MCF 10A (cell line): ENCODE data around the gene DRC1. TPM values are rescaled to one million over a fixed set of nuclear protein-coding genes. Genes with fewer than 3 reads are reported as not detected.
A peak's percentile ranks its signal among the peaks of the same experiment; 100 is the strongest.

Source experiments
- BruUV-seq: library from RNA; stranded (reverse); fragments of 400-500 nt; replicated peaks from 2 replicates; lab custom pipeline; 2021; lab: Mats Ljungman, UMichigan
- CTCF ChIA-PET: fragments of 300-600 bp; sonication (Branson Sonifier 250); formaldehyde crosslinking; extraction: SDS; loops from one replicate; lab custom pipeline; 2021; ENCODE audit warnings: antibody characterized with exemption, inconsistent platforms; lab: Yijun Ruan, JAX
- POLR2A ChIA-PET: fragments of 300-600, 350-650 bp; sonication (Branson Sonifier 250); formaldehyde crosslinking; extraction: SDS; loops from one replicate; lab custom pipeline; 2020; ENCODE audit warnings: antibody characterized with exemption, inconsistent platforms; lab: Yijun Ruan, JAX
- DNase-seq: peaks from one replicate; pipeline ENCODE4 v3.0.0-alpha.2; 2018; ENCODE audit not compliant: unreplicated experiment
- H3K27ac Mint-ChIP-seq: one replicate; pipeline ENCODE4 v1.8.0; 2022; ENCODE audit warnings: mild to moderate bottlenecking, low read depth, mixed read lengths; ENCODE audit not compliant: unreplicated experiment
- H3K27me3 Mint-ChIP-seq: one replicate; pipeline ENCODE4 v1.8.0; 2022; ENCODE audit warnings: mixed read lengths; ENCODE audit not compliant: insufficient read depth, unreplicated experiment
- H3K36me3 Mint-ChIP-seq: one replicate; pipeline ENCODE4 v1.8.0; 2022; ENCODE audit warnings: mild to moderate bottlenecking, moderate library complexity, mixed read lengths; ENCODE audit not compliant: insufficient read depth, unreplicated experiment
- H3K4me1 Mint-ChIP-seq: one replicate; pipeline ENCODE4 v1.8.0; 2022; ENCODE audit warnings: mixed read lengths; ENCODE audit not compliant: insufficient read depth, unreplicated experiment
- H3K4me3 Mint-ChIP-seq: one replicate; pipeline ENCODE4 v1.8.0; 2022; ENCODE audit warnings: mild to moderate bottlenecking, moderate library complexity, mixed read lengths; ENCODE audit not compliant: unreplicated experiment
- H3K9me3 Mint-ChIP-seq: one replicate; pipeline ENCODE4 v1.8.0; 2022; ENCODE audit warnings: mixed read lengths; ENCODE audit not compliant: unreplicated experiment
- intact Hi-C: fragments of 100-400 bp; cut with micrococcal nuclease; formaldehyde crosslinking; loops from 2 replicates; pipeline ENCODE4 v1.14.1; 2022
- total RNA-seq: library from RNA; stranded (reverse); gene quantifications from 2 replicates; pipeline ENCODE4 v1.2.3, GENCODE V29; 2022
- TF ChIP-seq, protein P1 (sequence below): fragments of 200-600 bp; IDR thresholded peaks from one replicate; pipeline ENCODE4 v1.8.0; 2022; ENCODE audit warnings: antibody characterized with exemption, mild to moderate bottlenecking; ENCODE audit not compliant: unreplicated experiment

DRC1 gene
- total RNA-seq, 1 experiment from 2014 or later, result not detected

DNA sequence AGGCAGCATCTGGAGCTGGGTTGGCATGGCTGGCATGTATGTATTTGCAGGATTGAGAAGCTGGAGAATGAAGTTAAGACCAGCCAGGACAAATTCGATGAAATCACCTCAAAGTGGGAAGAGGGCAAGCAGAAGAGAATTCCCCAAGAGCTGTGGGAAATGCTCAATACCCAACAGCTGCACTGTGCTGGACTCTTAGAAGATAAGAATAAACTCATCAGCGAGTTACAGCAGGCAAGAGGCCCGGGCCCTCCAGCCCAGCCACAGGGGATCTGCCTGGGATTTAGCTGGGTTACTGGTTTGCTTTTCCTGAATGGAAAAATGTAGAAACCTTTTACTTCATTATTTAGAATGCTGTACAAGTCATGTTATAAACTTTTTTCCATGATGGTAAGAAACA is 22.5 kb downstream of the DRC1 start:
- H3K9me3 Mint-ChIP-seq, result no peaks in the 10 kb centered on the region
- TF ChIP-seq, protein P1, sequence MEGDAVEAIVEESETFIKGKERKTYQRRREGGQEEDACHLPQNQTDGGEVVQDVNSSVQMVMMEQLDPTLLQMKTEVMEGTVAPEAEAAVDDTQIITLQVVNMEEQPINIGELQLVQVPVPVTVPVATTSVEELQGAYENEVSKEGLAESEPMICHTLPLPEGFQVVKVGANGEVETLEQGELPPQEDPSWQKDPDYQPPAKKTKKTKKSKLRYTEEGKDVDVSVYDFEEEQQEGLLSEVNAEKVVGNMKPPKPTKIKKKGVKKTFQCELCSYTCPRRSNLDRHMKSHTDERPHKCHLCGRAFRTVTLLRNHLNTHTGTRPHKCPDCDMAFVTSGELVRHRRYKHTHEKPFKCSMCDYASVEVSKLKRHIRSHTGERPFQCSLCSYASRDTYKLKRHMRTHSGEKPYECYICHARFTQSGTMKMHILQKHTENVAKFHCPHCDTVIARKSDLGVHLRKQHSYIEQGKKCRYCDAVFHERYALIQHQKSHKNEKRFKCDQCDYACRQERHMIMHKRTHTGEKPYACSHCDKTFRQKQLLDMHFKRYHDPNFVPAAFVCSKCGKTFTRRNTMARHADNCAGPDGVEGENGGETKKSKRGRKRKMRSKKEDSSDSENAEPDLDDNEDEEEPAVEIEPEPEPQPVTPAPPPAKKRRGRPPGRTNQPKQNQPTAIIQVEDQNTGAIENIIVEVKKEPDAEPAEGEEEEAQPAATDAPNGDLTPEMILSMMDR, result no peak
- ChIA-PET POLR2A (no interaction called here), CTCF (interaction anchor here (0.6 kb wide), 1 partner anchor 65 kb away, joined by 3 read pairs; no protein-coding TSS in a partner anchor)
- H3K4me1 Mint-ChIP-seq, result no peaks in the 10 kb centered on the region
- no peak overlapping the region for H3K4me3 Mint-ChIP-seq
- no TSS peak for BruUV-seq
- H3K27me3 Mint-ChIP-seq, result peaks cover 8% of the 10 kb centered on the region
- H3K27ac Mint-ChIP-seq, result no peak overlapping the region
- intact Hi-C loops, result no loop called here
- DNase-seq, result no peak
- H3K36me3 Mint-ChIP-seq, result no peaks in the 10 kb centered on the region

DNA sequence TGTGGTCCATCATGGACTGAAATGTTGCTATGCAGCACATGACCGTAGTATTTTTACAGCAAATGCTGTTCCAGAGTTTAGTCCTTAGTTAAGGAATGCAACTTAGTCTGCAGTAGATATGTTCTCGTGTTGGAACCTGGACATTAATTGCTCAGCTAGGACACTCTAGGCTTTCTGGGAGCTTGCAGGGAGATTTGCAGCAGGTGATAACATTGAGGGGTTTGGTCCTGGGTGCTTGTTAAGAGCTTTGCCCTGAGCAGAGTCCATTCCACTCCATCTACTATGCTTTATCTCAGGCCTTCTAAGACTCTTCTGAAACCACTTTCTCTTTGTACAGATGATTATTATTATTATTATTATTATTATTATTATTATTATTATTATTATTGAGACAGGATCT is 27.1 kb downstream of the DRC1 start:
- ChIA-PET POLR2A (no interaction called here), CTCF (interaction anchor here (0.7 kb wide), 1 partner anchor 209 kb away, joined by 4 read pairs; no protein-coding TSS in a partner anchor)
- no peak overlapping the region for H3K27ac Mint-ChIP-seq
- TF ChIP-seq, protein P1, result no peak
- H3K4me3 Mint-ChIP-seq, result no peak overlapping the region
- H3K4me1 Mint-ChIP-seq, result no peaks in the 10 kb centered on the region
- no peaks in the 10 kb centered on the region for H3K27me3 Mint-ChIP-seq
- H3K9me3 Mint-ChIP-seq, result no peaks in the 10 kb centered on the region
- no TSS peak for BruUV-seq
- no peak for DNase-seq
- no peaks in the 10 kb centered on the region for H3K36me3 Mint-ChIP-seq
- intact Hi-C loops, result no loop called here

DNA sequence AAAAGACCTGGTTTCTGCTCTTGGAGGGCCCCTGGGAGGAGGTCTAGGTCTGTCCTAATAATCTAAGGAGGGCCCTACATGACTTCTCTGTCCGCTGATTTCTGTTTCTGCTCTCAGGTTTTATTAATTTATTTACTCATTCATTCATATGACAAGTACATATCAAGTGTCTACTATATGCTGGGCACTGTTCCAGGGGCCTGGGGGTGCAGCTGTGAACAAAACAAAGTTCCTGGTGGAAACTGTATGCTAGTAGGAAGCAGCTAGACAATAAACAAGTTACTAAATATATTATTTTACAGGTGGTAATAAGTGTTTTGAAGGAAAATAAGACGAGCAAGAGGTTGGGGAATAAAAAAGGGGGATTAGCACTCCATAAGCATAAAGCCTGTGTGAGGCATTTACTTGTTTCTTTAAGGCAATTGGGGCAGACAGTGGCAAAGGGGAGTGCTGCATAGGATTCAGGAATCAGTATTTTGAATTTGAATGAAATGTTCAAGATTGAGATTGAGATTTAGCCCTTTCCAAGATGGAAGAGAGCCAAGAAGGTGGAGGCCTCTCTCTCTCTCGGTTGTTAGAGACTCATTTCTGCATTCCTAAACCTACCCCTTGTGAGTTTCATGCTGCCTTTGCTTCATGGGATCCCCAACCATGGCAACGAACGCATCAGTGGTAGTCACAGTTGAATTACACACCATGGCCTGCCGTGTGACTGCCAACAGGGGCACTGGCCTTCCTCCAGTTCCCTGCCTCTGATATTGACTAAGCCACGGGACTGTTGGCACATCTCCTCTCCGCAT is 28.3 kb downstream of the DRC1 start:
- H3K27ac Mint-ChIP-seq, result no peak overlapping the region
- ChIA-PET CTCF (no interaction called here), POLR2A (no interaction called here)
- intact Hi-C loops, result no loop called here
- no peaks in the 10 kb centered on the region for H3K9me3 Mint-ChIP-seq
- TF ChIP-seq, protein P1, result no peak
- no peaks in the 10 kb centered on the region for H3K36me3 Mint-ChIP-seq
- DNase-seq, result peak; percentile 13
- H3K27me3 Mint-ChIP-seq, result no peaks in the 10 kb centered on the region
- H3K4me1 Mint-ChIP-seq, result no peaks in the 10 kb centered on the region
- H3K4me3 Mint-ChIP-seq, result no peak overlapping the region
- no TSS peak for BruUV-seq

DNA sequence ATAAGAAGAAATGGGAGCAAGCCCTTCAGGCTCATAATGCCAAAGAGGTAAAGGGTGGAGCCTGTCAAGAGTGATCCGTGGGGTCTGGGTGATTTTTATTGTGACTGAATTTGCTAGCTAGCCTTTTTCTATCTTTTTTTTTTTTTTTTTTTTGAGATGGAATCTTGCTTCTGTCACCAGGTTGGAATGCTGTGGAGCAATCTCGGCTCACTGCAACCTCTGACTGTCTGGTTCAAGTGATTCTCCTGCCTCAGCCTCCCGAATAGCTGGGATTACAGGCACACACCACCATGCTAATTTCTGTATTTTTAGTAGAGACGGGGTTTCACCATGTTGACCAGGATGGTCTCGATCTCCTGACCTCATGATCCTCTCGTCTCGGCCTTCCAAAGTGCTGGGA is 29.1 kb downstream of the DRC1 start:
- CTCF ChIA-PET, result no interaction called here
- BruUV-seq, result no TSS peak
- DNase-seq, result no peak

More for the DNA sequence above, 29.1 kb downstream of the DRC1 start:
- POLR2A ChIA-PET, result no interaction called here
- Mint-ChIP-seq H3K4me1 (no peaks in the 10 kb centered on the region), H3K9me3 (no peaks in the 10 kb centered on the region), H3K27ac (no peak overlapping the region), H3K27me3 (no peaks in the 10 kb centered on the region), H3K4me3 (no peak overlapping the region), H3K36me3 (no peaks in the 10 kb centered on the region)
- intact Hi-C loops, result no loop called here
- TF ChIP-seq, protein P1, result no peak
